Neutrophil (primary cell): ENCODE measurements around the gene DLK1.

Experiments
- H3K27ac ChIP-seq: fragments of 200-600 bp; sonication (generic); 2 replicates; pipeline ENCODE4 v1.5.1; 2016; ENCODE audit warnings: mild to moderate bottlenecking, moderate library complexity
- H3K27me3 ChIP-seq: fragments of 200-600 bp; sonication (generic); 2 replicates; pipeline ENCODE4 v1.6.0; 2016; ENCODE audit warnings: mild to moderate bottlenecking
- H3K36me3 ChIP-seq: fragments of 200-600 bp; sonication (generic); 2 replicates; pipeline ENCODE4 v1.5.1; 2017
- H3K4me1 ChIP-seq, 2 experiments: fragments of 200-600 bp in 1 of 2; sonication (generic) in 1 of 2; 1 replicate in 1 of 2; 2 replicates in 1 of 2; pipeline versions ENCODE4 v1.5.1 to v1.6.1; 2013 to 2016; ENCODE audit warnings: low read depth in 1 of 2, low read length in 1 of 2, mild to moderate bottlenecking in 1 of 2, moderate library complexity in 1 of 2; ENCODE audit not compliant: control insufficient read depth in 1 of 2, insufficient read depth in 1 of 2
- H3K4me3 ChIP-seq, 2 experiments: fragments of 200-600 bp in 1 of 2; sonication (generic) in 1 of 2; 1 replicate in 1 of 2; 2 replicates in 1 of 2; pipeline ENCODE4 v1.5.1; 2013 to 2016; ENCODE audit warnings: low read depth in 1 of 2, low read length in 1 of 2, mild to moderate bottlenecking in 1 of 2, moderate library complexity in 1 of 2
- H3K9me3 ChIP-seq: fragments of 200-600 bp; sonication (generic); 2 replicates; pipeline ENCODE4 v1.5.1; 2016
- TF ChIP-seq, protein P1 (sequence below): fragments of 200-600 bp; sonication (generic); IDR thresholded peaks from 2 replicates; pipeline ENCODE4 v1.5.1; 2016; ENCODE audit warnings: antibody characterized with exemption

Gene DLK1

DNA sequence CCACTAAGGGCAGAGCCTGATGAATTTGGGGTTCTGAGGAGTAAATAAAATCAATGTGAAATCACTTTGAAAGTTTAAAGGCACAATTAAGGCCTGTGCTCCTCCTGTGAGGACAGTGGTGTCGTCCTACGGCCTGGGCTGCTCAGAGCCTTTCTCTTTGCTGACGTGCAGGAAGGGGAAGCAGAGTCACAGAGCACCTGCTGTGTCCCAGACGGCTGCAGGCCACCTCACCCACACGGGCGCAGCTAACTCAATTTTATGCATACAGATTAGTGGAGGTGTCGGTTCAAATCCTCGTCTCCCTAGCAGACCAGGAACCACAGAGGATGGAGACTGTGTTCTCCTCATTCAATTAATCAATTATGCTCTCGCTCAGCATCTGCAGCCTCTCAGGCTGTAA, 11.4 kb upstream of the DLK1 start:
- TF ChIP-seq, protein P1, sequence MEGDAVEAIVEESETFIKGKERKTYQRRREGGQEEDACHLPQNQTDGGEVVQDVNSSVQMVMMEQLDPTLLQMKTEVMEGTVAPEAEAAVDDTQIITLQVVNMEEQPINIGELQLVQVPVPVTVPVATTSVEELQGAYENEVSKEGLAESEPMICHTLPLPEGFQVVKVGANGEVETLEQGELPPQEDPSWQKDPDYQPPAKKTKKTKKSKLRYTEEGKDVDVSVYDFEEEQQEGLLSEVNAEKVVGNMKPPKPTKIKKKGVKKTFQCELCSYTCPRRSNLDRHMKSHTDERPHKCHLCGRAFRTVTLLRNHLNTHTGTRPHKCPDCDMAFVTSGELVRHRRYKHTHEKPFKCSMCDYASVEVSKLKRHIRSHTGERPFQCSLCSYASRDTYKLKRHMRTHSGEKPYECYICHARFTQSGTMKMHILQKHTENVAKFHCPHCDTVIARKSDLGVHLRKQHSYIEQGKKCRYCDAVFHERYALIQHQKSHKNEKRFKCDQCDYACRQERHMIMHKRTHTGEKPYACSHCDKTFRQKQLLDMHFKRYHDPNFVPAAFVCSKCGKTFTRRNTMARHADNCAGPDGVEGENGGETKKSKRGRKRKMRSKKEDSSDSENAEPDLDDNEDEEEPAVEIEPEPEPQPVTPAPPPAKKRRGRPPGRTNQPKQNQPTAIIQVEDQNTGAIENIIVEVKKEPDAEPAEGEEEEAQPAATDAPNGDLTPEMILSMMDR, result no peak
- H3K4me1 ChIP-seq, result peaks cover 58% of the 10 kb centered on the region in 2 experiments
- no peaks in the 10 kb centered on the region for H3K9me3 ChIP-seq
- H3K4me3 ChIP-seq, result no peak overlapping the region
- H3K36me3 ChIP-seq, result no peaks in the 10 kb centered on the region
- H3K27me3 ChIP-seq, result no peaks in the 10 kb centered on the region
- H3K27ac ChIP-seq, result no peak overlapping the region

DNA sequence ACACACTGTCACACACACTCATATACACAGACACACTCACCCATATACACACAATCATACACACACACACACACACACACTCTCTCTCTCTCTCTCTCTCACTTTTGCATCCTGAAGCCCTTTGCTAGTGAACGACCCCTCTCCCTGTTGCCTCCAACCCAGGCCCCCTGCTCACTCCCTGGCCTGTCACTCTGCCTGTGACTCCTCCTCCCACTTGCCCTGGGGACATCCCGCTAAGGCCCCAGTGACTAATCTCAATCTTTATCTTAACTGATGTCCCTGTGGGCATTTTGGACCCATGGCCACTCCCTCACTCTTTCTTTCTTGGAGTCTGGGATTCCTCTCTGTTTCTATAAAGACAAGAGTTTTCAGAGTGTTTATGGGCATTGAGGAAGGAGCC, 10.9 kb upstream of the DLK1 start:
- no peak overlapping the region for H3K4me3 ChIP-seq
- TF ChIP-seq, protein P1, result no peak
- H3K27me3 ChIP-seq, result no peaks in the 10 kb centered on the region
- no peaks in the 10 kb centered on the region for H3K9me3 ChIP-seq
- H3K27ac ChIP-seq, result no peak overlapping the region
- peaks cover 53% of the 10 kb centered on the region in 2 experiments for H3K4me1 ChIP-seq
- no peaks in the 10 kb centered on the region for H3K36me3 ChIP-seq

GRCh38 chr14:100717386-100717785, 9.3 kb upstream of the DLK1 start:
- Histone ChIP-seq H3K36me3 (no peaks in the 10 kb centered on the region), H3K4me3 (no peak overlapping the region), H3K4me1 (peaks cover 37% of the 10 kb centered on the region in 2 experiments), H3K9me3 (no peaks in the 10 kb centered on the region), H3K27me3 (no peaks in the 10 kb centered on the region), H3K27ac (no peak overlapping the region)
- TF ChIP-seq, protein P1, result no peak

- H3K27ac ChIP-seq, result no peak overlapping the region
- TF ChIP-seq, protein P1, result no peak
- peaks cover 11% of the 10 kb centered on the region for H3K27me3 ChIP-seq
- H3K36me3 ChIP-seq, result no peaks in the 10 kb centered on the region
- peaks cover 15 to 17% of the 10 kb centered on the region in 2 experiments for H3K4me1 ChIP-seq
- no peaks in the 10 kb centered on the region for H3K9me3 ChIP-seq
- H3K4me3 ChIP-seq, result no peak overlapping the region
These were observed 6.6 kb upstream of the DLK1 start for GRCh38 chr14:100719976-100720520.

DNA sequence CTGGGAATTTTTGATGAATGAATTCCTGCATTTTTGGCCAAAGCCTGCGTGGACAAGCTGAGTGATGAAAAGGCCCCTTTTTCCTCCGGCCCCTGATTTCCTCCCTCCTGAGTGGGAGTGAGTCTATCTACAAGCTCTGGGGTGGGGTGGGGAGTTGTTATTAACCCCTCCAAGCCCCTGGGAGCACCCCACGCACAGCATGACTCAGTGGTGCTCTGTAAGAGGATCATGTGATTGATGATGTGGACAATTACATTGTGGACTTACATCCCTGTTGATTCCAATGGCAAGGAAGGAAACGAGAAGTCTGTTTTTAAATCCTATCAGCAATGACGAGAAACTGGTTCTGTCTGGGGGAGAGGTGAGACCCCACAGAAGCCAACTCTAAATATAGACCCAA, 5.1 kb upstream of the DLK1 start:
- H3K4me3 ChIP-seq, result no peak overlapping the region
- H3K9me3 ChIP-seq, result no peaks in the 10 kb centered on the region
- TF ChIP-seq, protein P1, result no peak
- H3K4me1 ChIP-seq, result peaks cover 15 to 17% of the 10 kb centered on the region in 2 experiments
- H3K27me3 ChIP-seq, result peaks cover 26% of the 10 kb centered on the region
- no peak overlapping the region for H3K27ac ChIP-seq
- no peaks in the 10 kb centered on the region for H3K36me3 ChIP-seq
